ENCODE data around the gene MSTN. TPM values are rescaled to one million over a fixed set of nuclear protein-coding genes. Genes with fewer than 3 reads are reported as not detected.
A peak's percentile ranks its signal among the peaks of the same experiment; 100 is the strongest.
"Not testable (repeated sequence)": the region's sequence is repeated elsewhere in the genome, so short reads cannot be mapped to it uniquely, and the experiment has no call there.

Gene MSTN
- total RNA-seq, 4 donors from 2014 or later = 0.31 to 0.57 (median 0.40) TPM; not detected in 1

DNA sequence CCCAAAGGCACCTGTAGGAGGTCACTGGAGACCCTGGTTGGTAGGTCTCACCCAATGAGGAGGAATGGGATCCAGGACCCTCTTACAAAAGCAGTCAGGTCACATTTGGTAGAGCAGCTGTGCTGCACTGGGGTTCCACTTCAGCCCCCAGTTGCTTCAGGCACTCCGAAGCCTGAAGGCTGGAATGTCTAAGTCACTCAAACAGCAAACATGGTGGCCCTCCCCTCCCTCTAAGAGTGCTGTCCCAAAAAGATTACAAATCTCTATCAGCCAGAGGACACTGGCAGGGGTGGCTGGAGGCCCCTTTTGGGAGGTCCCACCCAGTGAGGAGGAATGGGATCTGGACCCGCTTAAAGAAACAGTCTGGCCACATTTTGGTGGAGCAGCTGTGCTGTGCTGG is 17.7 kb downstream of the MSTN start:
- no peaks in the 10 kb centered on the region for H3K9me3 ChIP-seq
- H3K4me1 ChIP-seq = no peaks in the 10 kb centered on the region
- H3K27ac ChIP-seq = no peak overlapping the region
- 80% methylated on average over 1 of the region's 2 CpGs; no CpG with 5 or more reads in 1 of the 2 donors for WGBS, 2 donors (ENCODE audit: low coverage in 1 of 2)
- H3K36me3 ChIP-seq = no peaks in the 10 kb centered on the region
- no peak for ATAC-seq
- H3K27me3 ChIP-seq = no peaks in the 10 kb centered on the region
- no peak overlapping the region for H3K4me3 ChIP-seq
- TF ChIP-seq POLR2A (IDR thresholded peaks at IDR 0.05) (no peak), EP300 (IDR thresholded peaks at IDR 0.05) (no peak), CTCF (IDR thresholded peaks at IDR 0.05) (no peak), POLR2AphosphoS5 (IDR thresholded peaks at IDR 0.05) (no peak)

GRCh38 chr2:190043441-190043840 is 19.1 kb downstream of the MSTN start:
- no peak for TF ChIP-seq EP300 (IDR thresholded peaks at IDR 0.05)
- WGBS, 2 donors (ENCODE audit: low coverage in 1 of 2) = 82 to 86% methylated on average over 3 of the region's 3 CpGs
- Histone ChIP-seq H3K27me3 (no peaks in the 10 kb centered on the region), H3K4me1 (no peaks in the 10 kb centered on the region), H3K36me3 (no peaks in the 10 kb centered on the region), H3K9me3 (no peaks in the 10 kb centered on the region), H3K4me3 (no peak overlapping the region), H3K27ac (no peak overlapping the region)
- ATAC-seq = no peak

DNA sequence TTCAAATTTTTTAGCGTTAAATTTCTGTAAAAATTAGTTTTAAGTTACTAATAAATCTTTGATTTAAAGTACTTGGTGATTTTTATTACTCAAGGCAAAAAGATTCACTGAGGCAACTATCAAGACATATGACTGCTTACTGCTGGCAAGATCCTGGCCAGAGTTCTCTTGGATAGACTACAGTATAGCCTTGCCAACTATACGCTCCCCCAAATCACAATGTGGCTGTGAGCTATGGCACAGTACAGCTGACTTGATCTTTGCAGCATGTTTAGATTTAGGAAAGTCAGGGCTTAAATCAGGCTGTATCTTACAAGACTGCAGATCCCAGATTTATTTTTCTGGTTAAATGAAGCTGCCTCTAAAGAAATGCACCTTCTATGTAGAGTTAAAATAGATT is 26.5 kb downstream of the MSTN start:
- 51 to 79% methylated on average over 2 of the region's 2 CpGs for WGBS, 2 donors (ENCODE audit: low coverage in 1 of 2)
- no peak for ATAC-seq
- no peaks in the 10 kb centered on the region for H3K4me1 ChIP-seq
- H3K27ac ChIP-seq = no peak overlapping the region
- TF ChIP-seq POLR2A (IDR thresholded peaks at IDR 0.05) (no peak), POLR2AphosphoS5 (IDR thresholded peaks at IDR 0.05) (no peak), CTCF (IDR thresholded peaks at IDR 0.05) (no peak), EP300 (IDR thresholded peaks at IDR 0.05) (no peak)
- no peaks in the 10 kb centered on the region for H3K9me3 ChIP-seq
- no peak overlapping the region for H3K4me3 ChIP-seq
- no peaks in the 10 kb centered on the region for H3K27me3 ChIP-seq
- no peaks in the 10 kb centered on the region for H3K36me3 ChIP-seq

DNA sequence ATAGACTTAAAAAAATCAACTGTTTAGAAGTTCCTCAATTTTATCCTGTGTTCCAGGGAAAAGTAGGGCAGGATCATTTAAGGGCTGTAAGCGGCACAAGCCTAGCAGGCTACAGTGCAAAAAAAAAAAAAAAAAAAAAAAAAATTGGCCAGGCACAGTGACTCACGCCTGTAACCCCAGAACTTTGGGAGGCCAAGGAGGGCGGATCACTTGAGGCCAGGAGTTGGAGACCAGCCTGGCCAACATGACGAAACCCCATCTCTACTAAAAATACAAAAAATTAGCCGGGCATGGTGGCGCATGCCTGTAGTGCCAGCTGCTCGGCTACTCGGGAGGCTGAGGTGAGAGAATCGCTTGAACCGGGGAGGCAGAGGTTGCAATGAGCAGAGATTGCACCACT is 28.1 kb downstream of the MSTN start:
- not testable (repeated sequence) for ATAC-seq, H3K27me3 ChIP-seq
- WGBS, 2 donors (ENCODE audit: low coverage in 1 of 2) = 85 to 97% methylated on average over 4 to 7 of the region's 10 CpGs

GRCh38 chr2:190031969-190032618 is 30.4 kb downstream of the MSTN start:
- Histone ChIP-seq H3K36me3 (no peaks in the 10 kb centered on the region), H3K4me1 (no peaks in the 10 kb centered on the region), H3K27me3 (no peaks in the 10 kb centered on the region), H3K9me3 (no peaks in the 10 kb centered on the region), H3K27ac (no peak overlapping the region), H3K4me3 (no peak overlapping the region)
- TF ChIP-seq POLR2A (IDR thresholded peaks at IDR 0.05) (no peak), EP300 (IDR thresholded peaks at IDR 0.05) (no peak), CTCF (IDR thresholded peaks at IDR 0.05) (no peak), POLR2AphosphoS5 (IDR thresholded peaks at IDR 0.05) (no peak)
- no peak for ATAC-seq
- WGBS, 2 donors (ENCODE audit: low coverage in 1 of 2) = 43% methylated on average over 1 of the region's 1 CpG

More for the DNA sequence above, 28.1 kb downstream of the MSTN start:
- not testable (repeated sequence) for H3K36me3 ChIP-seq, H3K9me3 ChIP-seq, H3K27ac ChIP-seq, H3K4me3 ChIP-seq, H3K4me1 ChIP-seq

GRCh38 chr2:190023860-190024259 is 38.7 kb downstream of the MSTN start:
- no peak for TF ChIP-seq POLR2A (IDR thresholded peaks at IDR 0.05)
- TF ChIP-seq CTCF (IDR thresholded peaks at IDR 0.05) = peak in 2 of 4 experiments; percentile 5 to 36
- TF ChIP-seq EP300 (IDR thresholded peaks at IDR 0.05) = no peak
- no peak for TF ChIP-seq POLR2AphosphoS5 (IDR thresholded peaks at IDR 0.05)
- Histone ChIP-seq H3K4me1 (no peaks in the 10 kb centered on the region), H3K4me3 (no peak overlapping the region), H3K9me3 (peaks cover 0 to 4% (median 0%) of the 10 kb centered on the region in 3 donors), H3K36me3 (no peaks in the 10 kb centered on the region), H3K27ac (no peak overlapping the region), H3K27me3 (no peaks in the 10 kb centered on the region)
- ATAC-seq = no peak
- 28 to 47% methylated on average over 5 of the region's 5 CpGs for WGBS, 2 donors (ENCODE audit: low coverage in 1 of 2)
